Stimulated activated naive CD4-positive, alpha-beta T cell (primary cell): ENCODE results near the gene PACRG.

Experiments used
- DNase-seq, 6 experiments: peaks; one replicate each; lab custom pipeline; 2025; lab: John Stamatoyannopoulos, UW

The PACRG gene

GRCh38 chr6:163335056-163335455 lies 607.3 kb downstream of the PACRG start:
- DNase-seq = no peak

- no peak for DNase-seq
These were observed 608.1 kb downstream of the PACRG start for GRCh38 chr6:163335671-163336545.

GRCh38 chr6:163336961-163337360 lies 609.2 kb downstream of the PACRG start:
- no peak for DNase-seq

GRCh38 chr6:163337958-163338357 lies 610.2 kb downstream of the PACRG start:
- DNase-seq = no peak

GRCh38 chr6:163338671-163339405 lies 611.1 kb downstream of the PACRG start:
- no peak for DNase-seq

- no peak for DNase-seq
These were observed 611.7 kb downstream of the PACRG start for GRCh38 chr6:163339466-163339865.

- no peak for DNase-seq
These were observed 612.6 kb downstream of the PACRG start for GRCh38 chr6:163340201-163340887.

- DNase-seq = no peak
These were observed 613.7 kb downstream of the PACRG start for GRCh38 chr6:163341224-163342061.

- no peak for DNase-seq
These were observed 615.1 kb downstream of the PACRG start for GRCh38 chr6:163342571-163343539.

- DNase-seq = no peak
These were observed 615.8 kb downstream of the PACRG start for GRCh38 chr6:163343609-163344008.

GRCh38 chr6:163344411-163344810 lies 616.6 kb downstream of the PACRG start:
- DNase-seq = no peak

- no peak for DNase-seq
These were observed 618.2 kb downstream of the PACRG start for GRCh38 chr6:163345931-163346330.

- no peak for DNase-seq
These were observed 618.8 kb downstream of the PACRG start for GRCh38 chr6:163346497-163346961.

GRCh38 chr6:163347021-163347446 lies 619.3 kb downstream of the PACRG start:
- DNase-seq = no peak

GRCh38 chr6:163348789-163349680 lies 621.3 kb downstream of the PACRG start:
- no peak for DNase-seq

GRCh38 chr6:163349696-163350095 lies 621.9 kb downstream of the PACRG start:
- DNase-seq = no peak

GRCh38 chr6:163351013-163351412 lies 623.2 kb downstream of the PACRG start:
- no peak for DNase-seq

- DNase-seq = no peak
These were observed 624.4 kb downstream of the PACRG start for GRCh38 chr6:163352011-163352685.

- no peak for DNase-seq
These were observed 625.2 kb downstream of the PACRG start for GRCh38 chr6:163352966-163353365.
